Stomach (tissue), 4 donors: ENCODE results near the gene RNF149.
"Not testable (repeated sequence)": the region's sequence is repeated elsewhere in the genome, so short reads cannot be mapped to it uniquely, and the experiment has no call there.

Experiments used
- EP300 ChIP-seq: sonication (generic); formaldehyde crosslinking; IDR thresholded peaks from one replicate; pipeline ENCODE4 v1.6.1; 2017; ENCODE audit warnings: antibody characterized with exemption
- POLR2A ChIP-seq, 4 donors: fragments of 450-650 bp; IDR thresholded peaks; one replicate each; pipeline ENCODE4 v1.6.1; 2016; ENCODE audit warnings: antibody characterized with exemption in 4 of 4, control low read depth in 2 of 4, mild to moderate bottlenecking in 1 of 4, moderate library complexity in 1 of 4
- POLR2AphosphoS5 ChIP-seq, 3 donors: sonication (generic); formaldehyde crosslinking; IDR thresholded peaks; one replicate each; pipeline ENCODE4 v1.6.1; 2016; ENCODE audit warnings: antibody characterized with exemption in 3 of 3
- TF ChIP-seq, protein P1 (sequence below), 7 experiments: fragments of 450-650 bp in 4 of 7; fragments of 200-600 bp in 3 of 7; sonication (generic) in 3 of 7; IDR thresholded peaks; one replicate each; pipeline ENCODE4 v1.5.1; 2016 to 2019; ENCODE audit warnings: antibody characterized with exemption in 7 of 7, control low read depth in 2 of 7, mild to moderate bottlenecking in 1 of 7

GRCh38 chr2:101240694-101241093 lies 67.8 kb downstream of the RNF149 start:
- TF ChIP-seq, protein P1, sequence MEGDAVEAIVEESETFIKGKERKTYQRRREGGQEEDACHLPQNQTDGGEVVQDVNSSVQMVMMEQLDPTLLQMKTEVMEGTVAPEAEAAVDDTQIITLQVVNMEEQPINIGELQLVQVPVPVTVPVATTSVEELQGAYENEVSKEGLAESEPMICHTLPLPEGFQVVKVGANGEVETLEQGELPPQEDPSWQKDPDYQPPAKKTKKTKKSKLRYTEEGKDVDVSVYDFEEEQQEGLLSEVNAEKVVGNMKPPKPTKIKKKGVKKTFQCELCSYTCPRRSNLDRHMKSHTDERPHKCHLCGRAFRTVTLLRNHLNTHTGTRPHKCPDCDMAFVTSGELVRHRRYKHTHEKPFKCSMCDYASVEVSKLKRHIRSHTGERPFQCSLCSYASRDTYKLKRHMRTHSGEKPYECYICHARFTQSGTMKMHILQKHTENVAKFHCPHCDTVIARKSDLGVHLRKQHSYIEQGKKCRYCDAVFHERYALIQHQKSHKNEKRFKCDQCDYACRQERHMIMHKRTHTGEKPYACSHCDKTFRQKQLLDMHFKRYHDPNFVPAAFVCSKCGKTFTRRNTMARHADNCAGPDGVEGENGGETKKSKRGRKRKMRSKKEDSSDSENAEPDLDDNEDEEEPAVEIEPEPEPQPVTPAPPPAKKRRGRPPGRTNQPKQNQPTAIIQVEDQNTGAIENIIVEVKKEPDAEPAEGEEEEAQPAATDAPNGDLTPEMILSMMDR (IDR thresholded peaks at IDR 0.05): peak in 4 of 7 experiments; percentile 25 to 58 (median 40)
- not testable (repeated sequence) for TF ChIP-seq POLR2A (IDR thresholded peaks at IDR 0.05); POLR2AphosphoS5 (IDR thresholded peaks at IDR 0.05); EP300
